Activated naive CD4-positive, alpha-beta T cell treated with anti-CD3 and anti-CD28 coated beads for 36 hours (primary cell): ENCODE measurements around the gene GLTP. TPM values are rescaled to one million over a fixed set of nuclear protein-coding genes. Genes with fewer than 3 reads are reported as not detected.
A peak's percentile ranks its signal among the peaks of the same experiment; 100 is the strongest.
"Not testable (repeated sequence)": the region's sequence is repeated elsewhere in the genome, so short reads cannot be mapped to it uniquely, and the experiment has no call there.

ENCODE experiments used
- CTCF ChIA-PET: fragments of 350-600 bp; sonication (Branson Sonifier 250); formaldehyde crosslinking; loops from one replicate; lab custom pipeline; 2021; ENCODE audit warnings: antibody characterized with exemption; lab: Charles Lee
- DNase-seq: peaks from one replicate; pipeline ENCODE4 v3.0.0-alpha.2; 2020
- H3K27ac Mint-ChIP-seq: one replicate; pipeline ENCODE4 v1.8.0; 2021; ENCODE audit warnings: mild to moderate bottlenecking, mixed read lengths
- H3K27me3 Mint-ChIP-seq: one replicate; pipeline ENCODE4 v1.8.0; 2021; ENCODE audit warnings: low read depth, mixed read lengths
- H3K36me3 Mint-ChIP-seq: one replicate; pipeline ENCODE4 v1.8.0; 2021; ENCODE audit warnings: low read depth, mixed read lengths
- H3K4me1 Mint-ChIP-seq: one replicate; pipeline ENCODE4 v1.8.0; 2021; ENCODE audit warnings: low read depth, mixed read lengths
- H3K4me3 Mint-ChIP-seq: one replicate; pipeline ENCODE4 v1.8.0; 2021; ENCODE audit warnings: mild to moderate bottlenecking, moderate library complexity, mixed read lengths
- H3K9me3 Mint-ChIP-seq: one replicate; pipeline ENCODE4 v1.8.0; 2021; ENCODE audit warnings: mixed read lengths
- intact Hi-C: fragments of 100-400 bp; cut with micrococcal nuclease; formaldehyde crosslinking; loops from one replicate; pipeline ENCODE4 v1.15.1; 2023
- total RNA-seq, 2 experiments: library from RNA; stranded (reverse); gene quantifications; one replicate each; pipeline ENCODE4 v1.2.3, GENCODE V29; 2021

The GLTP gene
- total RNA-seq, 2 experiments from 2014 or later = 18.1 to 19.9 TPM

DNA sequence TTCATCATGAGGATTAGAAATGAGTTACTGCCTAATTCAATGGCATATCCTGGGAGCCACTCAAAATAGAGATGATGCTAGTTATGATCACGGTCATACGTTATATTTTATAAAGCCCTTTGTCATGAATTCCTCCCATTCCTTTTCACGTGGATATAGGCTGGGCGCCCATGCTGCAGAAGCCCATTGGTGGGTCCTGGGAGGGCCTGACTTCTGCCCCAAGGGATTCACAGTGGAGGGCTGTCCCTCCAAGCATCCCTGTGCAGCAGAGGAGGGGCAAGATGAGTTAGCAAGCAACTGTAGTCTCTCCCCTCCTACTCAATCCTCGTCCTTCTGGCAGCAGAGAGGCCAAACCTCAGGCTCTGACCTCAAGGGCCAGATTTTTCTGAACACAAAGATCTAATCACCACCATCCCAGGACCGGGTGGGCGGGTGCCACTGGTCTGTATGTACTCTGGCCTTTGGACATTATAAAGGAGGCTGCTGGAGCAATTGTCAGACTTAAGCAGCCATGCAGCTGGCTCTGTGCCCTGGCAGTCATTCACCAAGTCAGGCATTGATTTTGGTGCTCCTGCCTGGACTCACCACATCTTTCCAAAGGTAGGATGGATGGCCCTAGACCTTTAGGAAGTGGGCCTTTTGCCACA lies 8.6 kb downstream of the GLTP start:
- H3K27ac Mint-ChIP-seq = no peak overlapping the region
- no peak overlapping the region for H3K4me3 Mint-ChIP-seq
- peaks cover 28% of the 10 kb centered on the region for H3K4me1 Mint-ChIP-seq
- no peaks in the 10 kb centered on the region for H3K9me3 Mint-ChIP-seq
- intact Hi-C loops = no loop called here
- H3K27me3 Mint-ChIP-seq = no peaks in the 10 kb centered on the region
- CTCF ChIA-PET = interaction anchor here (2.5 kb wide), 1 partner anchor 27 kb away, joined by 6 read pairs; no protein-coding TSS in a partner anchor
- DNase-seq = no peak
- H3K36me3 Mint-ChIP-seq = no peaks in the 10 kb centered on the region

DNA sequence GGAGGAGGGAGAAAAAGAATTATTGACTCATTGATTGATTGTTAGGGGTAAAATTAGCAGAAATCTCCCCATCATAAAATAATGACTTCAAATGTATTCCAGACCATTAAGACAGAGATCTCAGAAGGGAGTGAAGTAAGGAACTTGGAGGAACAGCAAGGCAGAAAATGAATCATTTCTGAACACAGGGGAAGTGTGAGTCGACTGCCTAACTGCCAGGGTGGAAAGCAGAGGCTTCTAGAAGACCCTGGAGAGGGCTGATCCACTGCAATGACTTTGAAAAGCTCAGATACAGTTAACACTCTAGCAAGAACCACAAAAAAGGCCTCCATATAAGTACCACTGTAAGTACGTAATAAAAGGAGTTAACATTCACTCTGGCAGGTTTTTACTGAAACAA lies 9.7 kb downstream of the GLTP start:
- H3K27ac Mint-ChIP-seq = peak overlapping the region; percentile 38

DNA sequence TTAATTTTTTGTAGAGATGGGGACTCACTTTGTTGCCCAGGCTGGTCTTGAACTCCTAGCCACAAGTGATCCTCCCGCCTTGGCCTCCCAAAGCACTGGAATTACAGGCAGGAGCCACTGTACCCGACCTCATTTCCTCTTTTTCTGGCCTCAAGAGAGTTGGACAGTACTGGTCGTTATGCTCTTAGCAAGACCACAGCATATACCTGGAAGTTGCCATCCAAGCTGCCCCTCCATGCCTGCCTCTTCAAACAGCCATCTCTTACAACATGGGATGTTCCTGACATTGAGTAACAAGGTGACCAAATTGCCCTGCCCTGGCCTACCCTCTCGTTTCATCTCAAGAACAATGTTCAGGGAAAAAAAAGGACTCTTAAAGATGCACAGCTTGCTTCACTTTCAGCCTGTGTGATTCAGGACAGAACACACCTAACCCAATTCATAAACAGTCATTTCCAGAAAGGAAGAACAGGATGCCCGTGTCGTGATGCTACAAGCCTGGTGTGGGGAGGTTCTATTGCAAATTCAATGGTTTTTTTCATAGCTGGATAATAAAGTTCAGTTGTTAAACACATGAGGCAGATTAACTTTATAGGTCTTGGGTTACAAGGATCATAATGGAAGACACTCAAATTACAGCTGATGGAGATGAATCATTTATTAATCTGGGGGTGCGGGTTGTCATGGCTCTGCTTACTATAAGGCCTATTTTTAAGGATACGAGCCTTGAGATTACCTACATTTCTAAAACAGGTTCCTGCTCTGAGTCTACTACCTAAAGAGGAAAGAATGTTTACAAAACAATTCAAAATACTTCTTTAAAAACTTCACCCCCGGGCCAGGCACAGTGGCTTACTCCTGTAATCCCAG lies 11.9 kb downstream of the GLTP start:
- CTCF ChIA-PET = interaction anchor here (1.1 to 1.9 kb wide), 2 partner anchors 9 to 15 kb away, joined by 6 to 9 read pairs; no protein-coding TSS in a partner anchor
- peak; percentile 24 for DNase-seq
- no peak overlapping the region for H3K27ac Mint-ChIP-seq
- intact Hi-C loops = no loop called here
- peaks cover 22% of the 10 kb centered on the region for H3K4me1 Mint-ChIP-seq
- H3K36me3 Mint-ChIP-seq = no peaks in the 10 kb centered on the region
- H3K27me3 Mint-ChIP-seq = no peaks in the 10 kb centered on the region
- H3K9me3 Mint-ChIP-seq = no peaks in the 10 kb centered on the region
- no peak overlapping the region for H3K4me3 Mint-ChIP-seq

More for the DNA sequence above, 9.7 kb downstream of the GLTP start:
- Mint-ChIP-seq H3K27me3 (no peaks in the 10 kb centered on the region), H3K36me3 (no peaks in the 10 kb centered on the region), H3K4me1 (peaks cover 23% of the 10 kb centered on the region), H3K4me3 (no peak overlapping the region), H3K9me3 (no peaks in the 10 kb centered on the region)
- intact Hi-C loops = no loop called here
- DNase-seq = no peak
- CTCF ChIA-PET = interaction anchor here (0.6 to 2.5 kb wide), 2 partner anchors 25 to 172 kb away, joined by 4 to 6 read pairs; no protein-coding TSS in a partner anchor

DNA sequence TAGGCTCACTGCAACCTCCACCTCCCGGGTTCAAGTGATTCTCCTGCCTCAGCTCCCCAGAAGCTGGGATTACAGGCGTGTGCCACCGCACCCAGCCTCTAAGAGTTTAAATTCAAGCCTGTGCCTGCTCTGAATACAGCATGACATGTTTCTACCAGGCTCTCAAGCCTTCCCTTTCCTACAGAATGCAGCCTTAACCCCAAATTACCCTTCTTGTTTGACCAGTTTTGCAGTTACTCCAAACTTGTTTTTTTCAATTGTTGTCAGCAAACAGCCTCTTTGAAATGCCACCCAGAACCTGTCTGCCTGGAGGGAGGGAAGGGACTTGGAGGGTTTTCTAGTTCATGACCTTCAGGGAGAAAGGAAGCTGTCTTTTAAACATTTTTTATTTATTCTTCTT lies 15.4 kb downstream of the GLTP start:
- Mint-ChIP-seq H3K27me3 (no peaks in the 10 kb centered on the region), H3K36me3 (no peaks in the 10 kb centered on the region), H3K9me3 (no peaks in the 10 kb centered on the region), H3K4me3 (no peak overlapping the region), H3K4me1 (peaks cover 11% of the 10 kb centered on the region), H3K27ac (no peak overlapping the region)
- CTCF ChIA-PET = interaction anchor here (0.6 to 1.4 kb wide), 2 partner anchors 20 to 489 kb away, joined by 3 to 4 read pairs; no protein-coding TSS in a partner anchor
- no peak for DNase-seq
- intact Hi-C loops = no loop called here

DNA sequence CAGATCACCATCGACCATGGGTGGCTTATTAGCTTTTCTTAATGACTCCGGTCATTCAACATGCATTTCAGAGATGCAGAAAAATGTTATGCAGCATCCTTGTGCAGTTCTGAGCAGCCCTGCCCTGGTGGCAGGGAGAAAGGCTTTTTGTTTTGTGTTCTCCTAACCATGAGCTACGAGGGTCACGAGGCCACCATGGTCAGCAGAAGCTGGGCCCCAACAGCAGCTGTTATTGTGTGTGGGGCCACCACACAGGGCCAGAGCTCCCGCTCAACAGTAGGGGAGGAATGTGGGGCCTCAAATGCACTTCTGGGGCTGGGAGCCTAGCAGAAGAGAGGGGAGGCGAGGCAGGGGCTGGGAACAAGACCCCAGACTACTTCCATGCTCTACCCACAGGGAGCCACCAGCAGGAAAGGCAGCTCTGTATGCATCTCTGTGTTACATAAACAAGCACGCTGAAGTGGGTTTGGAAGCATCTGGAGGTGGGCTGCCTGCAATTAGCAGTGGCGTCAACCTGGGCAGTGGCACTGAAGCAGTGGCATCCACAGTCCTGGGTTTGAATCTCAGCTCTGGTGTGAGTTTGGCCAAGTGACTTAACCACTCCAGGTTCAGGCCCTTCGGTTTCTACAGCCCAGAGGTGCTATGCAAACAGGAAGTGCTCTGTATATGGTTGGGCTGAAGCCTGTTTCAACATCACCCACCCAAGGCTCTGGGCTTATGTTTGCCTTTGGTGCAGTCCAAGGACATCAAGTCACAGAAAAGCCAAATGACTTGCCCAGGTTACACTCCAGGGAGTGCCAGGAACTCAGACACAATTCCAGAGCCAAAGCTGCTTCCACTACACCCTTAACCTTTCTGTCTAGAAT lies 16.3 kb downstream of the GLTP start:
- CTCF ChIA-PET = interaction anchor here (0.6 to 1.4 kb wide), 3 partner anchors 11 to 58 kb away, joined by 3 to 4 read pairs (median 3); no protein-coding TSS in a partner anchor
- no peak overlapping the region for H3K4me3 Mint-ChIP-seq
- H3K27me3 Mint-ChIP-seq = no peaks in the 10 kb centered on the region
- DNase-seq = no peak
- H3K36me3 Mint-ChIP-seq = no peaks in the 10 kb centered on the region
- peaks cover 11% of the 10 kb centered on the region for H3K4me1 Mint-ChIP-seq
- H3K9me3 Mint-ChIP-seq = no peaks in the 10 kb centered on the region
- H3K27ac Mint-ChIP-seq = no peak overlapping the region
- intact Hi-C loops = no loop called here

DNA sequence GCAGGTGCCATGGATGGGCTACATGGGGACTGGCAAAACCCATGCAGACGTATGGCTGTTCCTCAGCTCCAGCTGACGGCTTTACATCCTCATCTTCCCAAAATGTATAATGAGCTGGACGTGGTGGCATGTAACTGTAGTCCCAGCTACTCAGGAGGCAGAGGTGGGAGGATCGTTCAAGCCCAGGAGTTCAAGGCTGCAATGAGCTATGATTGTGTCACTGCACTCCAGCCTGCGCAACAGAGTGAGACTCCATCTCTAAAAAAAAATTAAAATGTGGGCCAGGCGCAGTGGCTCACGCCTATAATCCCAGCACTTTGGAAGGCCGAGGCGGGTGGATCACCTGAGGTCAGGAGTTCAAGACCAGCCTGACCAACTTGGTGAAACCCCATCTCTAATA lies 17.9 kb downstream of the GLTP start:
- H3K9me3 Mint-ChIP-seq, H3K27ac Mint-ChIP-seq, H3K36me3 Mint-ChIP-seq, intact Hi-C loops, H3K27me3 Mint-ChIP-seq, H3K4me1 Mint-ChIP-seq, H3K4me3 Mint-ChIP-seq, DNase-seq: not testable (repeated sequence)
- CTCF ChIA-PET = interaction anchor here (0.7 to 0.8 kb wide), 2 partner anchors 8 to 17 kb away, joined by 3 read pairs; no protein-coding TSS in a partner anchor

DNA sequence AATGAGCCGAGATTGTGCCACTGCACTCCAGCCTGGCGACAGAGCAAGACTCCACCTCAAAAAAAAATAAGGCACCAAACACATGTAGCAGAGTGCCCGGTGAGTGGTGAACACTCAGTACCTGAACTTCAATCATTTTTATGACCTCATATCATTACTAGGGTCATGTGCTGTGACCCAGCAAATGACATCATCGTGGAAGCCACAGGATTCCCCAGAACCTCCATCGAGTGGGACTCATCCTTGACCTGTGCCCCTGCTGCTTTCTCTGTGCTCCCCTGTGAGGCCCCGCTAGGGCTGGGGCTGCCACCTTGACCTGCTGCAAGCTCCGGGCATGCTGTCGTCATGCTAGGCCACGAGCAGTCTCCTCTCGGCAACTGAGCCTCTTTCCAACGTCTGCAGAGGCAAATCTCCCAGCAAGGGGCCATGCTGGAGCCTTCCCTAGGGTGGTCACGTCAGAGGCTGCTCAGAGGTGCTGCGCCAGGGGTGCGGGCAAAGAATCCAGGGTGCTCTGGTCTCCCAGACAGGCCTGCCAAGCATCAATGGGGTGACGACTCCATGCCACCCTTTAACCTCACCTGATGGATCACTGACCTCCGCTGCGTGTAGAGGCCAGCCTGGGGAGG lies 18.5 kb downstream of the GLTP start:
- intact Hi-C loops = no loop called here
- H3K27me3 Mint-ChIP-seq = no peaks in the 10 kb centered on the region
- CTCF ChIA-PET = no interaction called here

DNA sequence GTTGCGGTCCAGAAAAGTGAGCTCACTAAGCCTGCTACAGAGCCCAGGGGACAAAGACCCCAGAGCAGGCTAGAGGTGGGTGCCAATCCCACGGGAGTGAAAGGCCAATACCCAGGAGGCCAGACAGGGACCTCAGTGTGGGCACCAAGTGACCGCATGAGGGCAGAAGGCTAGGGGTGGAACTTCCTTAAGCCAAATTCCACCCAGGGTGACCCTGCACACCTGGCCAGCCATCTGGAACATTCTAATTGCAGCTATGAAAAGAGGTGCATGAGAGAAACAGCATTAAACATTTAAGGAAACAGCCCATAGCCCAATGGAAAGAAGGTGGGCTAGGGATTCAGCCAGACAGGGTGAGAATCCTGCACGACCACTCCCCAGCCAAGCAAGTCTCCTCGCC lies 19.4 kb downstream of the GLTP start:
- H3K27ac Mint-ChIP-seq = no peak overlapping the region
- H3K27me3 Mint-ChIP-seq = no peaks in the 10 kb centered on the region
- H3K4me1 Mint-ChIP-seq = peaks cover 6% of the 10 kb centered on the region
- no peak overlapping the region for H3K4me3 Mint-ChIP-seq
- H3K9me3 Mint-ChIP-seq = no peaks in the 10 kb centered on the region
- CTCF ChIA-PET = no interaction called here
- intact Hi-C loops = no loop called here
- no peaks in the 10 kb centered on the region for H3K36me3 Mint-ChIP-seq
- DNase-seq = no peak

More for the DNA sequence above, 18.5 kb downstream of the GLTP start:
- H3K4me3 Mint-ChIP-seq = no peak overlapping the region
- no peak overlapping the region for H3K27ac Mint-ChIP-seq
- H3K36me3 Mint-ChIP-seq = no peaks in the 10 kb centered on the region
- H3K9me3 Mint-ChIP-seq = no peaks in the 10 kb centered on the region
- DNase-seq = no peak
- peaks cover 6% of the 10 kb centered on the region for H3K4me1 Mint-ChIP-seq

DNA sequence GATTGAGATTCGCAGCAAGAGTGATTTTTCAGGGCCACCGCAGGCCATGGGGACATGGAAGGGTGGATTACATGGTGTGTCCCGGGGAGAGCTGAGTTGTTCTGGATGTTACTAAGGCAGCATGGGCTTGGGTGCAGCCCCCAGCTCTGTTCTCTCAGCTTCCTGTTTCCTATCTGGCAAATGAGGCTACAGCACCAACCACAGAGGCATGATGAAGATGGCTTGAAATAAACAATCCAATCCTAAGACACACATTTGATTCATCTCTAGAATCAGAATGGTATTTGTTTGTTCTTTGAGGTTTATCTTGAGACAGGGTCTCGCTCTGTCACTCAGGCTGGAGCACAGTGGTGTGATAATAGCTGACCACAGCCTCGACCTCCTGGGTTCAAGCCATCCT lies 21.6 kb downstream of the GLTP start:
- Mint-ChIP-seq H3K4me1 (no peaks in the 10 kb centered on the region), H3K27me3 (no peaks in the 10 kb centered on the region), H3K27ac (peak overlapping the region; percentile 65), H3K9me3 (no peaks in the 10 kb centered on the region), H3K4me3 (no peak overlapping the region), H3K36me3 (no peaks in the 10 kb centered on the region)
- no peak for DNase-seq
- intact Hi-C loops = no loop called here
- CTCF ChIA-PET = interaction anchor here (0.7 to 2.2 kb wide), 3 partner anchors 14 to 988 kb away, joined by 3 to 18 read pairs (median 4); partner anchors contain the start of gene CCDC63

DNA sequence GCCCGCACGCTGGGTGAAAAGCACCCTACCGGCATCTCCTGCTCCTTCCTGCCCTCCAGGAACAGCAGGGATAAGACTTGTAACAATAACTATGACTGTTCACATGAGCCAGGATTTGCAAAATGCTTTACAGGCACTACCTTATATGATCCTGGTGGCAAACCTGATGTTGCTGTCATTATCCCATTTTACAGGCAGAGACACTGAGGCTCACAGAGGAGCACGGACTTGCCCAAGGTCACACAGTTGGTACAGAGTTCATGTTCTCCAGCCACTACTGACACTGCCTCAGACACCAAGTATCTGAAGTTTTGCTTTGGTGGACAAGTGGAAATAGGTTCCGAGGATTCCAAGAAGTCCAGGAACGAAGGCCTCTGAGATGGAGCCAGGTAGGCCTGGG lies 22.6 kb downstream of the GLTP start:
- H3K36me3 Mint-ChIP-seq = peaks cover 1% of the 10 kb centered on the region
- no peak overlapping the region for H3K27ac Mint-ChIP-seq
- H3K27me3 Mint-ChIP-seq = no peaks in the 10 kb centered on the region
- H3K4me1 Mint-ChIP-seq = no peaks in the 10 kb centered on the region
- CTCF ChIA-PET = interaction anchor here (1.0 to 2.9 kb wide), 4 partner anchors 13 to 70 kb away, joined by 3 to 12 read pairs (median 4); no protein-coding TSS in a partner anchor
- DNase-seq = no peak
- no peak overlapping the region for H3K4me3 Mint-ChIP-seq
- no peaks in the 10 kb centered on the region for H3K9me3 Mint-ChIP-seq
- intact Hi-C loops = no loop called here

DNA sequence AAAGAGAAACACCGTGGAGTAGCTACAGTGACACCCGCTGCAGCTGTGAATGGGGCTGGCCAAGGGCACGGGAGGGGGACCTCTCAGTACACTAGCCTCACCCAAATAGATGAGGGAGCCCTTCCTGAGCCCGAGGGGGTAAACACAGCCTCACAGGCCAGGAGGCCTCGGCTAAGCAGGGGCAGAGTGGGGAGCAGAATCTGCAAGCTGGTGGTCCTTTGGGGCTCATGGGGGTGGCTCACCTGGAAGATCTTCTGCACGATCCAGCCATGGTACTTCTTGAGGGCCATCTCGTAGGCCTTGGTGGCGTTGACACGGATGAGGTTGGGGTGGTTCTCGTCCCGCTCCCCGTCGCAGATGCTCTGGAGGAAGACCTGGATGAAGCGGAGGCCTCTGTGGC lies 25.0 kb downstream of the GLTP start:
- Mint-ChIP-seq H3K4me3 (no peak overlapping the region), H3K9me3 (no peaks in the 10 kb centered on the region), H3K27ac (no peak overlapping the region), H3K4me1 (no peaks in the 10 kb centered on the region), H3K27me3 (no peaks in the 10 kb centered on the region), H3K36me3 (peaks cover 1% of the 10 kb centered on the region)
- CTCF ChIA-PET = interaction anchor here (1.0 to 3.2 kb wide), 5 partner anchors 10 to 246 kb away, joined by 4 to 16 read pairs (median 5); no protein-coding TSS in a partner anchor
- intact Hi-C loops = no loop called here
- DNase-seq = no peak
